Adipocyte (in vitro differentiated cells): ENCODE results near the gene IGF1R.

Experiments used
- DNase-seq: peaks from one replicate; pipeline ENCODE4 v3.0.0-alpha.2; 2015; ENCODE audit warnings: low read depth
- H3K27me3 ChIP-seq: replicated peaks from 2 replicates; pipeline ENCODE4 v1.7.0; 2013; ENCODE audit warnings: mild to moderate bottlenecking, low read length, moderate library complexity; ENCODE audit not compliant: control insufficient read depth, insufficient read depth
- H3K36me3 ChIP-seq: 2 replicates; pipeline ENCODE4 v1.7.0; 2013; ENCODE audit warnings: low read length, mild to moderate bottlenecking, moderate library complexity; ENCODE audit not compliant: control insufficient read depth, insufficient read depth, severe bottlenecking
- H3K4me1 ChIP-seq: 2 replicates; pipeline ENCODE4 v1.7.0; 2013; ENCODE audit warnings: mild to moderate bottlenecking, low read length, moderate library complexity; ENCODE audit not compliant: control insufficient read depth, insufficient read depth
- H3K4me3 ChIP-seq: 2 replicates; pipeline ENCODE4 v1.7.0; 2013; ENCODE audit warnings: mild to moderate bottlenecking, low read length, moderate library complexity
- H3K9ac ChIP-seq: 2 replicates; pipeline ENCODE4 v1.7.0; 2013; ENCODE audit warnings: mild to moderate bottlenecking, low read length, moderate library complexity
- H3K9me3 ChIP-seq: 2 replicates; pipeline ENCODE4 v1.7.0; 2013; ENCODE audit warnings: mild to moderate bottlenecking, low read length, moderate library complexity; ENCODE audit not compliant: control insufficient read depth

The IGF1R gene

DNA sequence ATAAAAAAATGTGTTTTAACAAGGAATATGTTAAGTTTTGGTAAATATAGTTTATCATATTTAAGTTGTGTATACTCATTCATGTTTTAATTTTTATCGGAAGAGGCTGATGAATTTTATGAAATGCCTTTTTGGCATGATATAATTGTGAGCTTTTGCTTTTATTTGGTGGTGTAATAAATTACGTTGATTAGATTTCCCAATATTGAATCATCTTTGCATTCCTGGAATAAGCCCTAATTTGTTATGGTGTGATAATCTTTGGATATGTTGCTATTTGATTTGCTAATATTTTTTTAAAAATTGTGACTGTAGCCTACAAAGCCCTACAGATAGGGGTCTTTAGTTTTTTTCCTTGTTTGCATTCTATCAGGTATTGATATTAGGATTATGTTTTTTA lies 107.4 kb downstream of the IGF1R start:
- Histone ChIP-seq H3K4me1 (peaks cover 30% of the 10 kb centered on the region), H3K27me3 (no peaks in the 10 kb centered on the region), H3K4me3 (no peak overlapping the region), H3K36me3 (no peaks in the 10 kb centered on the region), H3K9me3 (no peaks in the 10 kb centered on the region), H3K9ac (no peak overlapping the region)
- DNase-seq: no peak

DNA sequence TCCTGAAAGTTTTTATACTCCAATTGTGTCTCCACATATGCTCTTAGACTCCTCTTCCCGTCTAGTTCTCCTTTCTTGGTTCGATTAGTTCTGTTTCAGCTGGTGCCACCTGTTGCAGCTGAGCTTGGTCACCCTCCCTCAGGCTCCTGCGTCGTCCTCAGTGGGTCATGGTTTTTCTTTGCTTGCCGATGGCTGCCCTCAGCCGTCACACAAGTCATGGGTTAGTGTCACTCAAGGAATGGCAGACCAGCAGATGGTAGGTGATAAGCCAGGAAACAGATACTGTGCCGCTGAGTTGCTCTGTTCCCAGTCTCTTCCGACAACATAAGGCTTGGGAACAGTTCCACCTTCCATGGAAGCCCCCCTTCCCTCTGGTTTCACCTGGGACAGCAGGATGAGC lies 109.9 kb downstream of the IGF1R start:
- Histone ChIP-seq H3K36me3 (no peaks in the 10 kb centered on the region), H3K4me3 (no peak overlapping the region), H3K4me1 (peaks cover 30% of the 10 kb centered on the region), H3K9me3 (no peaks in the 10 kb centered on the region), H3K27me3 (no peaks in the 10 kb centered on the region), H3K9ac (no peak overlapping the region)
- DNase-seq: no peak

DNA sequence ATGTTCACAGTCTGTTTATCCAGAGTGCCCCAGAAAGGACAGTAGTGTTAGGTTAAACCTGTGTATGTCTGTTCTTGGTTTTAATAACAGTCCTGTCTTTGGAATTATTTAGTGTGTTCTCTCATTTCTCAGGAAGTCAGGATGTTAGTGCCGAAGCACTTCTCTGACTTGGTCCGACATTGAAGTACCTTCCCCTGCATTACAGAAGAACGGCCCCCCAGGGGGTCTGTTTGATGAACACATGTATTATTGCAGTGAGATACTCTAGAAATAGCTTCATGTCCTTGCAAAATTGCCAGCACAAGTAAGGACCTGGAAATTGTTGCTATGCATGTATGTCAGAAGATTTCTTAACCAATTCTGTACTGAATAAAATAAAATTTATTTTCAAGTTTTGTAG lies 110.9 kb downstream of the IGF1R start:
- H3K27me3 ChIP-seq: no peaks in the 10 kb centered on the region
- H3K9ac ChIP-seq: no peak overlapping the region
- peaks cover 22% of the 10 kb centered on the region for H3K4me1 ChIP-seq
- no peak for DNase-seq
- H3K36me3 ChIP-seq: no peaks in the 10 kb centered on the region
- no peak overlapping the region for H3K4me3 ChIP-seq
- H3K9me3 ChIP-seq: no peaks in the 10 kb centered on the region

DNA sequence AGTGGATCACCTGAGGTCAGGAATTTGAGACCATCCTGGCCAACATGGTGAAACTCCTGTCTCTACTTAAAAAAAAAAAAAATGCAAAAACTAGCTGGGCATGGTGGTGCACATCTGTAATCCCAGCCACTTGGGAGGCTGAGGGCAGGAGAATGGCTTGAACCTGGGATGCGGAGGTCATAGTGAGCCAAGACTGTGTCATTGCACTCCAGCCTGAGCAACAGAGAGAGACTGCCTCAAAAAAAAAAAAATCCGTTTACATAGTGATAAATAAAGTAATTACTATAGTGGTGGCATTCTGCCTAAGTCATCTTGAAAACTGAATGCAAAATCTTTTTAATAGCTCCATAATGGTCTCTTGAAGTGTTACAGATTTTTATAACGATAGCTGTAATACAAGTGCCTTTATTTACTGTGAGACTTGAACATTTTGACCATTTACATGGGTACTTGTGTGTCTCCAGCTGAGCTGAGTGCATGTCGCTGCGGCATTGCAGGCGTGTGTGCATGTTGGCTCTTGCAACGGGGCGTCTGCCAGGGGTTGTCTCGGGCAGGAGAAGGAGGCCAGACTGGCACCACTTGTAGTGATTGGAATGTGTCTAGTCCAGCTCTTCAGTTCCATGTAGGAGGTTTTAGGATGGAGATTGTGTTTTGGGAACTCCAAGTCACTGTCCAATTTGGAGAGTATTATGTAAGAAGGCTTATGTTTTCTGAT lies 111.9 kb downstream of the IGF1R start:
- Histone ChIP-seq H3K27me3 (no peaks in the 10 kb centered on the region), H3K4me1 (peaks cover 12% of the 10 kb centered on the region), H3K9ac (no peak overlapping the region), H3K9me3 (no peaks in the 10 kb centered on the region), H3K36me3 (no peaks in the 10 kb centered on the region), H3K4me3 (no peak overlapping the region)
- no peak for DNase-seq

DNA sequence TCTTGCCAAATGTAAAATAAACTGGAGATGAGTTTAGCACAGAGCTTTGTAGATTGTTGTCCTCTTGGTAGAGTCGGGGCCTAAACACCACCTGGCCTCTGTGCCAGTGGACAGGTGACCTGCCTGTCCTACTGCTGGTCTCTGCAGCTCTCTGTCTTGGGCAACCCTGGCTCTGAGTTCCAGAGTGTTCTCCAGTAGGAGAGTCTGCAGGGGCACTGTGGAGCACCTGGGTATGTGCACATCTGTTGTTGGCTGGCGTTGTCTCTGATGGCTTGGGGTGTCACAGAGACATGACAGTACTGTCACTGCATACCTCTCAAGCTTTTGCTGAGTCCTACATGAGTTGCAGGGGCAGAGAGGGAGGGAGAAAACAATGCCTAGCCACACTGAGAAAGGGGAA lies 112.6 kb downstream of the IGF1R start:
- no peak overlapping the region for H3K4me3 ChIP-seq
- H3K36me3 ChIP-seq: no peaks in the 10 kb centered on the region
- no peaks in the 10 kb centered on the region for H3K9me3 ChIP-seq
- no peak overlapping the region for H3K9ac ChIP-seq
- peaks cover 5% of the 10 kb centered on the region for H3K4me1 ChIP-seq
- no peak for DNase-seq
- H3K27me3 ChIP-seq: no peaks in the 10 kb centered on the region

DNA sequence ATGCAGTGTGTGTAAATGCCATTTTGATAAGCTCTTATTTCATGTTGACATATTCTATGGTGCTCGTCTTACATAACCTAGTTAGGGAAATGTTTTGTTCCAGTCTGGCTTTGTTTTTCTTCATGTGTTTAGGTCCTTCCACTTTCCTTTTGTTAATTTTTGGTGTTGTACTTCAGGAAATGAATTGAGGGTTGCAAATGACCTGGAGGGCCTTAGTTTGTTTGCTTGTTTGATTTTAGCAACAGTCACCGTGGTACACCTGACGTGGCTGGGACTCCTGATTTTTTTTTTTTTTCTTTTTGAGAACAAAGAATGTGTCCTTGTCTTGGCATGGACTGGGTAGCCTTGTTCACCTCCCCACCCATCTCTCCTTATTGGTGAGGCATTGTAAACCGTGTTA lies 114.8 kb downstream of the IGF1R start:
- H3K4me3 ChIP-seq: no peak overlapping the region
- no peak for DNase-seq
- H3K27me3 ChIP-seq: no peaks in the 10 kb centered on the region

DNA sequence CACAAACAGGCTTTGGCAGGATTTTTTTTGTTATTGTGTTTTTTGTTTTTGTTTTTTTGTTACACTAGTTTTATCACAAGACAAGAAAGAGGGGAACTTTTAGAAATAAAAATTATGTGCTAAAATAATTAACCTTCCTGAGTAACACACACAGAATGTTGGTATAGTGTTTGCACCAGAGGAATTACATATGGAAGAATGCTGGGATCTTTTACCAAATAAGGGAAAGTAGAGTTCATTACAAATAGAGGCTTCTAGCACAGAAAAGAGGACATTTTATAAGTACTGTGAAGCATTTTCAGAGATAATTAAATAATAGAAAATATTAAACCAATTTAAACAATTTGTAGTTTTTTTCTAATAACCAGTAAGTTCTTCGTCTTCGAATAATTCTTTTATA lies 116.0 kb downstream of the IGF1R start:
- Histone ChIP-seq H3K9me3 (no peaks in the 10 kb centered on the region), H3K9ac (no peak overlapping the region), H3K36me3 (no peaks in the 10 kb centered on the region), H3K27me3 (no peaks in the 10 kb centered on the region), H3K4me1 (no peaks in the 10 kb centered on the region), H3K4me3 (no peak overlapping the region)
- no peak for DNase-seq

More for the DNA sequence above, 114.8 kb downstream of the IGF1R start:
- Histone ChIP-seq H3K9me3 (no peaks in the 10 kb centered on the region), H3K9ac (no peak overlapping the region), H3K36me3 (no peaks in the 10 kb centered on the region), H3K4me1 (no peaks in the 10 kb centered on the region)

DNA sequence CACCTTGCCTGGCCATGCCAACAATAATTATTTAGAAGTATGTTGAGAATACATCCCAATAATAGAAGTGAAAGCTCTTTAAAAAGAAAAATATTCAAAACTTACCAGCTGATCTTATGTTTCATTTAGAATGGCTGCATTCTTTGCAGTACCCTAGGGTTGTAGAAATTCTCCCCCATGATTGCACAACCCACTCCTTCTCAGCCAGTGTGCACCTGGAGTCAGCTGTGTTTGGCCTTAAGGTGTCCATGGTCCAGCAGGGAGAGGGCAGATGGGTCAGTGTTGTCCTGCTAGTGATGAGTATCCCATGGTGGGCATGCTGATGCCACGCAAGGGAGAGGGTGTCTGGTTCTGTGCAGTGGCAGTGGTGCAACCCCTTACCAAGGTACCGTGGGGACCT lies 117.3 kb downstream of the IGF1R start:
- no peak overlapping the region for H3K4me3 ChIP-seq
- no peaks in the 10 kb centered on the region for H3K27me3 ChIP-seq
- no peaks in the 10 kb centered on the region for H3K36me3 ChIP-seq
- DNase-seq: no peak
- H3K9me3 ChIP-seq: no peaks in the 10 kb centered on the region
- no peaks in the 10 kb centered on the region for H3K4me1 ChIP-seq
- H3K9ac ChIP-seq: no peak overlapping the region

DNA sequence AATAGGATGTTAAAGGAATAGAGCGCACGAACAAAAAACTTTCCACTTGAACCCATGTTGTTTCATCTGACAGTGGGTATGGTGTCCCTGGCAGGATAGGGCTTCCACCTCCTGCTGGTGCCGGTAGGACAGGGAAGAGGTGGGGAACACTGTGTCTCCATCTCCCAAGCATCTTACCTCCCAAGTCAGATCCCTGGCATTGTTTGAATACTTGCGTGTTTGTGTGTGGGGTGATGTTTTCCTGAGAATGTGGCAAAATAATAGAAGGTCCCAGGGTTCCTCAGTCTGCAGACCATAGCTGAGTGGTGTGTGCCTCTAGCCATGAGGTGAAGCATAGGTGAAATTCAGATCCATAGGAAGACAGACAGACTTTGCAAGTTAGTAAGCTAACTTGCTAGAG lies 119.4 kb downstream of the IGF1R start:
- H3K9me3 ChIP-seq: no peaks in the 10 kb centered on the region
- H3K9ac ChIP-seq: no peak overlapping the region
- H3K4me3 ChIP-seq: no peak overlapping the region
- no peaks in the 10 kb centered on the region for H3K27me3 ChIP-seq
- no peaks in the 10 kb centered on the region for H3K36me3 ChIP-seq
- DNase-seq: no peak
- no peaks in the 10 kb centered on the region for H3K4me1 ChIP-seq

DNA sequence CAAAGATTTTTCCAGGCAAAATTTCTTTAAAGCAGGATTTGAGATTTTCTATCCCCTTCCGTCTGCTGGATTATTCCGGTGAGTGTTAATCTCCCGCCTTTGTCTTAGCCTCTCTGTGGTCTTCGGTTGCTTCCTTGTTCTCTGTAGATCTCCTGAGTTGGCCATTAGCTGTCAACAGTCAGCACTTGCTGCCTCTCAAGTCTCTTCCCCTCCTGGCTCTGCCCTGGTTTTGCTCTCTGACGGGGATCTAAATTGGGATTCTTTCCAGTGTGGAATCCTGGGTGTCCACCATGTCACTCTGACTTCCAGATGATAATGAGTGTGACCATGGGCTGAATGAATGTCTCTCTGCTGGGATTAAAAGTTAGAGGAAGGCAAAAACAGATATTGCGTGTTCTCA lies 121.5 kb downstream of the IGF1R start:
- no peak overlapping the region for H3K4me3 ChIP-seq
- no peaks in the 10 kb centered on the region for H3K27me3 ChIP-seq
- no peaks in the 10 kb centered on the region for H3K4me1 ChIP-seq
- H3K36me3 ChIP-seq: no peaks in the 10 kb centered on the region
- no peak for DNase-seq
- H3K9me3 ChIP-seq: no peaks in the 10 kb centered on the region
- no peak overlapping the region for H3K9ac ChIP-seq

DNA sequence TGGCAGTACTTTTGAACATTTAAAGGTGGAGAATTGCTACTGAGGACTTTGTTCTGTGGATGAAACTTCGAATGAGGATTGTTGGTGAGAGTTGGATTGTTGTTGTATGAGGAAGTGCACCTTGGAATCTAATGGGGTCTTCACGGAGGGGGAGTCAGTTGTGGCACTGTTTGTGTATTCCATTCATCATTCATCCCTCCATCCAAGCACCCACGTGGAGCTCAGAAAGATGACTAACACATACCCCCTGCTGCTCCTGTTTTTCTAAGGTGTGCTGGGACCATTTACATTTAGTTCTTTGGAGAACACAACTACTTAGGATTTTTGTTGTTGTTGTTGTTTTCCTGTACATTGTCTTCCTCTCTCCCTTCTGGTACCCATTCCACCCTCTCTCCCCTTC lies 122.6 kb downstream of the IGF1R start:
- Histone ChIP-seq H3K4me1 (no peaks in the 10 kb centered on the region), H3K4me3 (no peak overlapping the region), H3K36me3 (no peaks in the 10 kb centered on the region), H3K9ac (no peak overlapping the region), H3K9me3 (no peaks in the 10 kb centered on the region), H3K27me3 (no peaks in the 10 kb centered on the region)
- no peak for DNase-seq

DNA sequence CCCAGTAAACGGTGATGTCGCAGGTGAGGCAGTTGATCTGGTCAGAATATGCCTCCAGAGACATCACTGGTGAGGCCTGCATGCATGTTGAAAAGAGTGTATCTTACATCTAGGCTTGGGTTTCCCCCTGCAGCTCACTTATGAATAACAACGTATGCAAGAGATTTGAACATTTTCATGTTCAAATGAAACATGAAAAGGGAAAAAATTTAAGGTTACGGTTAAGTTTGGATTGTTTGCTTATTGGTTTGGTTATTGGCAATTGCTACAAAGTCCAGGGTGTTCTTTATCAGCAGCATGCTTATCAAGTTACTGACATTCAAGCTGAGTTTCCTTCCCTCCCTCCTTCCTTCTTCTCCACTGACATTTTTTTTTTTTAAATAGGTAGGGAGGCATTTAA lies 123.2 kb downstream of the IGF1R start:
- Histone ChIP-seq H3K4me1 (no peaks in the 10 kb centered on the region), H3K36me3 (no peaks in the 10 kb centered on the region), H3K4me3 (no peak overlapping the region), H3K27me3 (no peaks in the 10 kb centered on the region), H3K9ac (no peak overlapping the region), H3K9me3 (no peaks in the 10 kb centered on the region)
- no peak for DNase-seq
